ENCODE results near the gene GNG10.

GNG10 gene

DNA sequence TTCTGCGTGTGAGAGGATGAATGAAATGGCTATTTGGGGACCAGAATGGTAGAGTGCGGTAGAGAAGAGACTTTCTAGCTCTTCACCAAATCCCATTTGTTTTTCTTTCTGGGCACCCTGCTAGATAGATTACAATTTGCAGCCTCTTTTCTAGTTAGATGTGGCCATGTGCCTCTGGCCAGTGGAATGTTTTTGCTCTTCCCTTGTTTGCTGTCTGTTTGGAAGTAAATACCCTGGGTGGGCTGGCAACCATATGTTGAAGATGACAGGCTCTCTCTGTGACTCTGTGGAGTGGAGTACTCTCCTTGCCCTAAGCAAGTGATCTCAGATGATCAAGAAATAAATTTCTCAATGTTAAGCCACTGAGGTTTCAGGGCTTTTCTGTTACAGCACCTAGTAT, 12.9 kb downstream of the GNG10 start:
- Histone ChIP-seq H3K4me3 (ENCODE audit: low read depth, low read length) (no peak overlapping the region), H3K27me3 (no peaks in the 10 kb centered on the region), H3K9me3 (no peaks in the 10 kb centered on the region), H3K4me1 (no peaks in the 10 kb centered on the region), H3K36me3 (no peaks in the 10 kb centered on the region)
- no peak for DNase-seq
- TF ChIP-seq, protein P1, sequence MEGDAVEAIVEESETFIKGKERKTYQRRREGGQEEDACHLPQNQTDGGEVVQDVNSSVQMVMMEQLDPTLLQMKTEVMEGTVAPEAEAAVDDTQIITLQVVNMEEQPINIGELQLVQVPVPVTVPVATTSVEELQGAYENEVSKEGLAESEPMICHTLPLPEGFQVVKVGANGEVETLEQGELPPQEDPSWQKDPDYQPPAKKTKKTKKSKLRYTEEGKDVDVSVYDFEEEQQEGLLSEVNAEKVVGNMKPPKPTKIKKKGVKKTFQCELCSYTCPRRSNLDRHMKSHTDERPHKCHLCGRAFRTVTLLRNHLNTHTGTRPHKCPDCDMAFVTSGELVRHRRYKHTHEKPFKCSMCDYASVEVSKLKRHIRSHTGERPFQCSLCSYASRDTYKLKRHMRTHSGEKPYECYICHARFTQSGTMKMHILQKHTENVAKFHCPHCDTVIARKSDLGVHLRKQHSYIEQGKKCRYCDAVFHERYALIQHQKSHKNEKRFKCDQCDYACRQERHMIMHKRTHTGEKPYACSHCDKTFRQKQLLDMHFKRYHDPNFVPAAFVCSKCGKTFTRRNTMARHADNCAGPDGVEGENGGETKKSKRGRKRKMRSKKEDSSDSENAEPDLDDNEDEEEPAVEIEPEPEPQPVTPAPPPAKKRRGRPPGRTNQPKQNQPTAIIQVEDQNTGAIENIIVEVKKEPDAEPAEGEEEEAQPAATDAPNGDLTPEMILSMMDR (IDR thresholded peaks at IDR 0.05; ENCODE audit: low read depth, low read length), result no peak

DNA sequence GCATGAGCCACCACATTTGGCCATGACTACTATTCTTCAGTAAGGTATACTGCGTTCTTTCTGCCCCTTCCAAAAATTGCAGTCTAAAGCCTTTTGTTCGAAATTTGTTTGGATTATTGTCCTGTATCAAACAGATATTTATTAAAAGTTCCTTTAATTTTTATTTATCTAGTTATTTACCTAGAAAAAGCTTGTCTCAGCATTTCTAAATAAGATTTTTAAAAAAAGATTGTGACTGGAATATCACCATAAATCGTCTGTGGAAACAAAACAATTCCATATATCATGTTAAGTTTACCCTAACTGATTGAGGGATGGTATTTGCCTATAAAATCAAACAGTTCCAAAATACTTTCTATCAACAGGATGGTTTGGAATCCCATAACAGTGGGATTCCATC, 14.7 kb downstream of the GNG10 start:
- H3K4me1 ChIP-seq, result no peaks in the 10 kb centered on the region
- no peaks in the 10 kb centered on the region for H3K36me3 ChIP-seq
- no peaks in the 10 kb centered on the region for H3K27me3 ChIP-seq

DNA sequence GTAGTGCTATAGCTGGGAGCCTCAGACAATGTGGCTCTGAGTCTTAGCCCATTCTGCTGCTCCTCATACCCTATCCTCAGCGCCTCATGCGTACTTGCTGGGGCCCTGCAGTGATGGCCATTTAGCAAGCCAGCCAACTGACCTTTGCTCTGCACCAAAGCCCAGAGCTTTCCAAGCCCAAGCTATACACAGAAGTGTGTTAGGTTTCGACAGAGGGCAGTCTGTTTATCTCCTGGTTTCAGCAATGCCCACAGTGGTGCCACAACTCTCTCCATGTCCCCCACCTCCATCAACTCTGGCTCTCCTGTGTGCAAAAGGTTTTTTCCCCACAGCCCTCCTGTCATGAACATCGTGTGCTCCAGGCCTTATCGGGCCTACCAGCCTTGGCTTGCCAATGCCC, 16.9 kb downstream of the GNG10 start:
- TF ChIP-seq, protein P1 (IDR thresholded peaks at IDR 0.05; ENCODE audit: low read depth, low read length), result no peak
- no peaks in the 10 kb centered on the region for H3K36me3 ChIP-seq
- H3K9me3 ChIP-seq, result no peaks in the 10 kb centered on the region
- no peak overlapping the region for H3K4me3 ChIP-seq (ENCODE audit: low read depth, low read length)
- H3K27me3 ChIP-seq, result no peaks in the 10 kb centered on the region
- H3K4me1 ChIP-seq, result no peaks in the 10 kb centered on the region
- DNase-seq, result no peak

More for the DNA sequence above, 14.7 kb downstream of the GNG10 start:
- DNase-seq, result no peak
- TF ChIP-seq, protein P1 (IDR thresholded peaks at IDR 0.05; ENCODE audit: low read depth, low read length), result no peak
- Histone ChIP-seq H3K4me3 (ENCODE audit: low read depth, low read length) (no peak overlapping the region), H3K9me3 (no peaks in the 10 kb centered on the region)

DNA sequence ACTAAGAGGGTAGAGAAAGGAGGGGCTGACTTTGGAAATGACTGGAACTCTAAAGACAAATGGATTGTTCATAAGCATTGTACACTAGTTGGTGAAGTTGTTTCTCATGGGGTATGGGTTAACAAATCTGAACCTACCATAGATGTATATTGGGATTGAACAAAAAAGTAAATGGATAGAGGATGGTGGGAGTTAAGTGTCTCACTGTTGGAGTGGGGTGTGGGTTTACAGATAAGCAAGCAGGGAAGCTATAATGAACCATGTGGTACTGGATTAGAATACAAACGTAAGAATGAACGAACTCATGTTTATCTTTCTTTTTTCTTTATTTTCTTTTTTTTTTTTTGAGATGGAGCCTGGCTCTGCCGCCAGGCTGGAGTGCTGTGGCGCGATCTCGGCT, 17.8 kb downstream of the GNG10 start:
- TF ChIP-seq, protein P1 (IDR thresholded peaks at IDR 0.05; ENCODE audit: low read depth, low read length), result no peak
- Histone ChIP-seq H3K9me3 (no peaks in the 10 kb centered on the region), H3K36me3 (no peaks in the 10 kb centered on the region), H3K27me3 (no peaks in the 10 kb centered on the region), H3K4me3 (ENCODE audit: low read depth, low read length) (no peak overlapping the region), H3K4me1 (no peaks in the 10 kb centered on the region)
- no peak for DNase-seq

DNA sequence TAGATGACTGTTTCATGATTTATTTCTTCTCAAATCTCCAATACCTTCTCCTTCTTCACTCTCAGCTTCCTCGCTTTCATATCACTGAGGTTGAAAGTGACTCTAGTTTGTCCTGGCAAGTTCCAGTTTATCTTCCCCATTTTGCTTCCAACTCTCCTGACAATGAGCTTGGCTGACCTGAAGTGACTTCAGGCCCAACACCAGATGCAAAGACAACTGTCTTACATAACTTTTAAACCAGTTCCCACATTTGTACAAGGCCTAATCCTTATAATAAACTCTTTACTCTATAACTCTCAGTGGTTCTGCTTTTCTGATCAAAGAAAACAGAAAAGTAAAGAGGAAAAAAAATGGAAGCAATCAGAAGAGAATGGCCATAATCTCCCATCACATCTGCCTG, 22.0 kb downstream of the GNG10 start:
- H3K27me3 ChIP-seq, result no peaks in the 10 kb centered on the region

DNA sequence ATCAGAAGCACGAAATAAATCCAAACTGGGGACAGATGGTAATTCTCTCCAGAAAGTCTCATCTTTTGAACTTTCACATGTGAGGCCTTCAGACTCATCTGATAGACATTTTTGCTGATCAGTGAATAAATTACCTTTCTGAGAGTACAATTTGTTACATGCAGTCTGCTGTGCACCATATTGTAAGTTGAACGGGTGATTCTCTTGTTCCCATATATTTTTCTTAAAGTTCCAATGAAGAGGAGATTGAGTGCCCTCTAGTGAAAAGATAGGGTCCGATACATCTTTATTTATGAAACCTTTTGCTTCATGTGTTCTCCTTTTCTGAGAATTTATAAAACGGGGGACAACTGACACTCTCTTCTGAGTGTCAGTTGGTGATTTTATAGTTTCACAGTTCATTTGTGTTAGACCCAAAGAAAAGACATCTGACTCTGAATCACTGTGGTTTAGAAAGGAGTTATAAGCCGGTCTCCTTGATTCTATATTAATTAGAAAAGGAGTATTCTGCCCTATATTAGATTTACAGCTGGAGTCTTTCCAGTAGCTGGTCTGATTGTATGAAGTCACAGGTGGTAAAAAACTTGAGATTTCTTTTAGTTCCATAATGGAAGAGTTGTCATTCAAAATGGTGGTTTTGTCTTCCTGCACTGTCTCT, 30.4 kb downstream of the GNG10 start:
- DNase-seq, result no peak
- Histone ChIP-seq H3K9me3 (no peaks in the 10 kb centered on the region), H3K36me3 (no peaks in the 10 kb centered on the region), H3K4me3 (ENCODE audit: low read depth, low read length) (no peak overlapping the region), H3K4me1 (no peaks in the 10 kb centered on the region), H3K27me3 (no peaks in the 10 kb centered on the region)
- TF ChIP-seq, protein P1 (IDR thresholded peaks at IDR 0.05; ENCODE audit: low read depth, low read length), result peak; percentile 49

More for the DNA sequence above, 22.0 kb downstream of the GNG10 start:
- TF ChIP-seq, protein P1 (IDR thresholded peaks at IDR 0.05; ENCODE audit: low read depth, low read length), result no peak
- no peak for DNase-seq
- Histone ChIP-seq H3K4me3 (ENCODE audit: low read depth, low read length) (no peak overlapping the region), H3K4me1 (no peaks in the 10 kb centered on the region), H3K36me3 (no peaks in the 10 kb centered on the region), H3K9me3 (no peaks in the 10 kb centered on the region)
